Suppressor macrophage (primary cell): ENCODE measurements around the gene CNTLN.
"Not testable (repeated sequence)": the region's sequence is repeated elsewhere in the genome, so short reads cannot be mapped to it uniquely, and the experiment has no call there.

Source experiments
- DNase-seq, 4 experiments: peaks; one replicate each; pipeline ENCODE4 v3.0.0-alpha.2; 2020 to 2022

The CNTLN gene

GRCh38 chr9:17423681-17424011 lies 288.8 kb downstream of the CNTLN start:
- no peak for DNase-seq

GRCh38 chr9:17425384-17425783 lies 290.5 kb downstream of the CNTLN start:
- peak; percentile 55 to 85 (median 62) for DNase-seq

- DNase-seq: no peak
These were observed 298.7 kb downstream of the CNTLN start for GRCh38 chr9:17433526-17433925.

- no peak for DNase-seq
These were observed 302.0 kb downstream of the CNTLN start for GRCh38 chr9:17436854-17437253.

GRCh38 chr9:17437813-17438212 lies 303.0 kb downstream of the CNTLN start:
- no peak for DNase-seq

GRCh38 chr9:17445126-17445525 lies 310.3 kb downstream of the CNTLN start:
- not testable (repeated sequence) for DNase-seq

GRCh38 chr9:17453751-17454150 lies 318.9 kb downstream of the CNTLN start:
- no peak for DNase-seq

GRCh38 chr9:17462869-17463464 lies 328.1 kb downstream of the CNTLN start:
- DNase-seq: peak; percentile 62 to 85 (median 76)

GRCh38 chr9:17470036-17470813 lies 335.4 kb downstream of the CNTLN start:
- DNase-seq: no peak

GRCh38 chr9:17472126-17472525 lies 337.3 kb downstream of the CNTLN start:
- DNase-seq: no peak

- DNase-seq: no peak
These were observed 341.6 kb downstream of the CNTLN start for GRCh38 chr9:17476401-17476800.

GRCh38 chr9:17477816-17478215 lies 343.0 kb downstream of the CNTLN start:
- no peak for DNase-seq

- no peak for DNase-seq
These were observed 346.1 kb downstream of the CNTLN start for GRCh38 chr9:17480966-17481365.

GRCh38 chr9:17481565-17481964 lies 346.7 kb downstream of the CNTLN start:
- no peak for DNase-seq

- no peak for DNase-seq
These were observed 350.1 kb downstream of the CNTLN start for GRCh38 chr9:17484906-17485305.

GRCh38 chr9:17486396-17486795 lies 351.6 kb downstream of the CNTLN start:
- no peak for DNase-seq

- DNase-seq: no peak
These were observed 352.6 kb downstream of the CNTLN start for GRCh38 chr9:17487467-17487866.

- DNase-seq: no peak
These were observed 353.8 kb downstream of the CNTLN start for GRCh38 chr9:17488662-17489061.

- DNase-seq: no peak
These were observed 355.3 kb downstream of the CNTLN start for GRCh38 chr9:17490110-17490509.

- DNase-seq: no peak
These were observed 356.9 kb downstream of the CNTLN start for GRCh38 chr9:17491780-17492179.

- DNase-seq: no peak
These were observed 368.4 kb downstream of the CNTLN start for GRCh38 chr9:17503196-17503595.

- DNase-seq: no peak
These were observed 374.3 kb downstream of the CNTLN start for GRCh38 chr9:17509151-17509550.

- DNase-seq: no peak
These were observed 374.9 kb downstream of the CNTLN start for GRCh38 chr9:17509701-17510100.

GRCh38 chr9:17519761-17520160 lies 384.9 kb downstream of the CNTLN start:
- no peak for DNase-seq
